ENCODE results near the gene EHMT1. TPM values are rescaled to one million over a fixed set of nuclear protein-coding genes. Genes with fewer than 3 reads are reported as not detected.
"Not testable (repeated sequence)": the region's sequence is repeated elsewhere in the genome, so short reads cannot be mapped to it uniquely, and the experiment has no call there.

The EHMT1 gene
- total and polyA plus RNA-seq, 2 of the 13 experiments (the other 11 are each of a cell fraction or from before 2014, with no cell fraction given) = 23.0 to 27.1 TPM

DNA sequence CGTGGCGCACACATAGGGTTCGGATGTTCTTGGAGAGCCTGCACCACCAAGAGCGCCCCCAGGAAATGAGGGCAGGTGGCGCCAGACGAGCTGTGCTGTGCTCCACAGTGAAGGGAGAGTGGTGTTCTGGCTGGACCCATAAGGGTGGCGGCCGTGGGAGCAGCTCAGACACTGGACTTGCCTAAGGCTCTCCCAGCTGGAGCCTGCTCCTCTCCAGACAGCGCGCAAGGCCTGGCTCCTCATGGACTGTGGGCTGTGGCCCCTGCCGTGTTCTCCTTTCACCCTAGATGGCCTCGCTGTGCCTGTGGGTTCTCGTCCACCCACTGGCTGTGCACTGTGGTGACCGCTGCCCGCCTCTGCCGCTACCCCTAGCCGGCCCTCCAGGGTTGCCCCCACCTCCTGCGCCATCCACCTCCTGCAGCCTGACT, 92.9 kb downstream of the EHMT1 start:
- no TSS peak for BruUV-seq (replicated peaks)
- intact Hi-C loops (cut with micrococcal nuclease; ENCODE audit: unreplicated experiment) = no loop called here

DNA sequence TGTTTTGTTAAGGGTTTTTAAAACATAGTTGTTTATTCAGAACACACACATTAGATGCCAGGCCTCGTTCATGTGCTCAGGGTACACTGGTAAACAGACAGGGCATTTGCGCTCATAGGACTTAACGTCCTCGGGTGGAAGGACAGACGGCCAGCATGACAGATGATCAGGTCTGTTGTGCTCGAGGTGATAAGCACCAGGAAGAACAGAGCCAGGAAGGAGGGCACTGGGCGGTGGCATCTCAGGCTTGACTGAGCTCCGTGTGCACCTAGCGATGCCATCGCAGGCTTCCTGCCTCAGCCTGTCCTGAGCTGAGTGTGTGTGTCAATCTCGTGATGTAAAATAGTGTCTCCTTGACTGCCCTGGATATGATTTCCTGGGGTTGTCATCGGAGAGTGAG, 96.5 kb downstream of the EHMT1 start:
- CTCF ChIA-PET (ENCODE audit: low intra/inter-chr PET ratio, low total read pairs) = no interaction called here
- DNase-seq (ENCODE audit: low spot score) (no peak), ATAC-seq (no peak), FAIRE-seq (no peak)
- Histone ChIP-seq H3K9me3 (ENCODE audit: low read length) (no peaks in the 10 kb centered on the region), H2AFZ (ENCODE audit: low read length) (no peak overlapping the region), H4K20me1 (ENCODE audit: insufficient read depth, low read length) (no peaks in the 10 kb centered on the region), H3K4me1 (ENCODE audit: insufficient read depth, low read length) (no peaks in the 10 kb centered on the region), H3K4me2 (ENCODE audit: low read depth, low read length) (no peak overlapping the region), H3K27ac (ENCODE audit: extremely low read length, insufficient read depth, low read length) (no peak overlapping the region), H3K9ac (ENCODE audit: insufficient read depth, low read depth, low read length) (no peak overlapping the region), H3K36me3 (replicated peaks in 1 of 2; ENCODE audit: control insufficient read depth in 1 of 2, insufficient read depth in 2 of 2, low read length in 2 of 2) (peaks cover 4 to 47% of the 10 kb centered on the region in 2 experiments; a peak in 4 of 5 replicates), H3K4me3 (replicated peaks in 1 of 3; ENCODE audit: insufficient read depth in 1 of 3, low read depth in 2 of 3, low read length in 3 of 3) (no peak overlapping the region), H3K27me3 (ENCODE audit: control insufficient read depth in 1 of 2, insufficient read depth in 2 of 2, low read length in 2 of 2) (no peaks in the 10 kb centered on the region), H3K79me2 (ENCODE audit: insufficient read depth, low read length) (peaks cover 2% of the 10 kb centered on the region)
- in situ Hi-C loops (cut with HindIII; ENCODE audit: extremely low pct_ligation_motif_present, low pct_unique_long_range_greater_than_20kb) (no loop called here), intact Hi-C loops (cut with micrococcal nuclease; ENCODE audit: unreplicated experiment) (no loop called here)
- 96% methylated on average over 11 of the region's 12 CpGs for WGBS (ENCODE audit: low lambda C conversion rate)
- POLR2A ChIA-PET = no interaction called here
- no peak for TF ChIP-seq ZSCAN12 (CRISPR knock-in tag; IDR thresholded peaks at IDR 0.05)
- TF ChIP-seq, protein P1, sequence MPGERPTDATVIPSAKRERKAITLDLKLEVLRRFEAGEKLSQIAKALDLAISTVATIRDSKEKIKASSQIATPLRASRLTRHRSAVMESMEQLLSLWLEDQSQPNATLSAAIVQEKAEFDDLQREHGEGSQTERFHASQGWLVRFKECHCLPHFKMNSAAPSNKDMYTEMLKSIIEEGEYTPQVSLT (CRISPR knock-in tag; IDR thresholded peaks at IDR 0.05; ENCODE audit: borderline replicate concordance, low read depth) = no peak
- no TSS peak for BruUV-seq (replicated peaks)

More for the DNA sequence above, 92.9 kb downstream of the EHMT1 start:
- Histone ChIP-seq H3K9ac (ENCODE audit: insufficient read depth, low read depth, low read length) (no peak overlapping the region), H3K4me3 (replicated peaks in 1 of 3; ENCODE audit: insufficient read depth in 1 of 3, low read depth in 2 of 3, low read length in 3 of 3) (no peak overlapping the region), H3K4me1 (ENCODE audit: insufficient read depth, low read length) (no peaks in the 10 kb centered on the region), H4K20me1 (ENCODE audit: insufficient read depth, low read length) (0 out of 2 replicates have a peak, but pooled peaks cover 7% of the 10 kb centered on the region), H3K9me3 (ENCODE audit: low read length) (no peaks in the 10 kb centered on the region), H3K27me3 (ENCODE audit: control insufficient read depth in 1 of 2, insufficient read depth in 2 of 2, low read length in 2 of 2) (no peaks in the 10 kb centered on the region), H2AFZ (ENCODE audit: low read length) (no peak overlapping the region), H3K27ac (ENCODE audit: extremely low read length, insufficient read depth, low read length) (no peak overlapping the region), H3K36me3 (replicated peaks in 1 of 2; ENCODE audit: control insufficient read depth in 1 of 2, insufficient read depth in 2 of 2, low read length in 2 of 2) (peaks cover 3 to 26% of the 10 kb centered on the region in 2 experiments; a peak in 3 of 5 replicates), H3K4me2 (ENCODE audit: low read depth, low read length) (no peak overlapping the region), H3K79me2 (ENCODE audit: insufficient read depth, low read length) (peaks cover 22% of the 10 kb centered on the region)
- ATAC-seq = peak; percentile 49
- in situ Hi-C loops (cut with HindIII; ENCODE audit: extremely low pct_ligation_motif_present, low pct_unique_long_range_greater_than_20kb) = no loop called here
- CTCF ChIA-PET (ENCODE audit: low intra/inter-chr PET ratio, low total read pairs) = no interaction called here
- POLR2A ChIA-PET = no interaction called here
- TF ChIP-seq ZBTB33 (CRISPR knock-in tag; IDR thresholded peaks at IDR 0.05) = peak; percentile 78
- no peak for TF ChIP-seq ZNF567 (CRISPR knock-in tag; IDR thresholded peaks at IDR 0.05; ENCODE audit: borderline replicate concordance)
- FAIRE-seq = no peak
- no peak for DNase-seq (ENCODE audit: low spot score)
- WGBS (ENCODE audit: low lambda C conversion rate) = 98% methylated on average over 16 of the region's 18 CpGs

DNA sequence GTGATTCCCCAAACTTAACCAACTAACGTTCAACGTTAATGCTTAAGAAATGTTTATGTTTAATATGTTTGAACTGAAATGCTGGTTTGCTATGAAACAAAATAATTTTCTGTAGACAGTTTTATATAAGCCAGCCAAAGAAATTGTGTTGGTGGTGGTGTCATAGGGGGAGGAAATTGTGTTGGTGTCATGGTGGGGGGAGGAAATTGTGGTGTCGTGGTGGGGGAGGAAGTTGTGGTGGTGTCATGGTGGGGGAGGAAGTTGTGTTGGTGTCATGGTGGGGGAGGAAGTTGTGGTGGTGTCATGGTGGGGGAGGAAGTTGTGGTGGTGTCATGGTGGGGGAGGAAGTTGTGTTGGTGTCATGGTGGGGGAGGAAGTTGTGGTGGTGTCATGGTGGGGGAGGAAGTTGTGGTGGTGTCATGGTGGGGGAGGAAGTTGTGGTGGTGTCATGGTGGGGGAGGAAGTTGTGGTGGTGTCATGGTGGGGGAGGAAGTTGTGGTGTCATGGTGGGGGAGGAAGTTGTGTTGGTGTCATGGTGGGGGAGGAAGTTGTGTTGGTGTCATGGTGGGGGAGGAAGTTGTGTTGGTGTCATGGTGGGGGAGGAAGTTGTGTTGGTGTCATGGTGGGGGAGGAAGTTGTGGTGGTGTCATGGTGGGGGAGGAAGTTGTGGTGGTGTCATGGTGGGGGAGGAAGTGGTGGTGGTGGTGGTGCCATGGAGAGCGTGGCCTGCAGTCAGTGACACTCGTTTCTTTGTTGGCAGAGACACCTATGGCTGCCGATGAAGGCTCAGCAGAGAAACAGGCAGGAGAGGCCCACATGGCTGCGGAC, 97.3 kb downstream of the EHMT1 start:
- H3K4me2 ChIP-seq (ENCODE audit: low read depth, low read length); CTCF ChIA-PET (ENCODE audit: low intra/inter-chr PET ratio, low total read pairs); BruUV-seq (replicated peaks); in situ Hi-C loops (cut with HindIII; ENCODE audit: extremely low pct_ligation_motif_present, low pct_unique_long_range_greater_than_20kb); H3K9ac ChIP-seq (ENCODE audit: insufficient read depth, low read depth, low read length); H2AFZ ChIP-seq (ENCODE audit: low read length); H3K27ac ChIP-seq (ENCODE audit: extremely low read length, insufficient read depth, low read length); DNase-seq (ENCODE audit: low spot score); H3K4me1 ChIP-seq (ENCODE audit: insufficient read depth, low read length); H4K20me1 ChIP-seq (ENCODE audit: insufficient read depth, low read length); POLR2A ChIA-PET; H3K9me3 ChIP-seq (ENCODE audit: low read length); H3K79me2 ChIP-seq (ENCODE audit: insufficient read depth, low read length); intact Hi-C loops (cut with micrococcal nuclease; ENCODE audit: unreplicated experiment); H3K4me3 ChIP-seq (replicated peaks in 1 of 3; ENCODE audit: insufficient read depth in 1 of 3, low read depth in 2 of 3, low read length in 3 of 3); H3K27me3 ChIP-seq (ENCODE audit: control insufficient read depth in 1 of 2, insufficient read depth in 2 of 2, low read length in 2 of 2): not testable (repeated sequence)
- H3K36me3 ChIP-seq (replicated peaks in 1 of 2; ENCODE audit: control insufficient read depth in 1 of 2, insufficient read depth in 2 of 2, low read length in 2 of 2) = peaks cover 4 to 51% of the 10 kb centered on the region in 2 experiments; a peak in 4 of 5 replicates
- FAIRE-seq = peak; percentile 23
- ATAC-seq = peak; percentile 20; the same call in 1 of the 3 replicates
- 97% methylated on average over 7 of the region's 7 CpGs for WGBS (ENCODE audit: low lambda C conversion rate)

Data from HepG2 (cell line).